GM18505 (cell line): ENCODE measurements around the gene MARCHF9.
"Not testable (repeated sequence)": the region's sequence is repeated elsewhere in the genome, so short reads cannot be mapped to it uniquely, and the experiment has no call there.

Experiments used
- ATAC-seq: cut with Tn5 transposase; IDR thresholded peaks from one replicate; pipeline ENCODE4 v1.9.1; 2021; ENCODE audit not compliant: unreplicated experiment
- POLR2A ChIP-seq: IDR thresholded peaks from 4 replicates; pipeline ENCODE4 v1.6.1; 2011; ENCODE audit warnings: borderline replicate concordance; ENCODE audit not compliant: insufficient read depth, insufficient read length; ENCODE audit errors: extremely low read depth

MARCHF9 gene

DNA sequence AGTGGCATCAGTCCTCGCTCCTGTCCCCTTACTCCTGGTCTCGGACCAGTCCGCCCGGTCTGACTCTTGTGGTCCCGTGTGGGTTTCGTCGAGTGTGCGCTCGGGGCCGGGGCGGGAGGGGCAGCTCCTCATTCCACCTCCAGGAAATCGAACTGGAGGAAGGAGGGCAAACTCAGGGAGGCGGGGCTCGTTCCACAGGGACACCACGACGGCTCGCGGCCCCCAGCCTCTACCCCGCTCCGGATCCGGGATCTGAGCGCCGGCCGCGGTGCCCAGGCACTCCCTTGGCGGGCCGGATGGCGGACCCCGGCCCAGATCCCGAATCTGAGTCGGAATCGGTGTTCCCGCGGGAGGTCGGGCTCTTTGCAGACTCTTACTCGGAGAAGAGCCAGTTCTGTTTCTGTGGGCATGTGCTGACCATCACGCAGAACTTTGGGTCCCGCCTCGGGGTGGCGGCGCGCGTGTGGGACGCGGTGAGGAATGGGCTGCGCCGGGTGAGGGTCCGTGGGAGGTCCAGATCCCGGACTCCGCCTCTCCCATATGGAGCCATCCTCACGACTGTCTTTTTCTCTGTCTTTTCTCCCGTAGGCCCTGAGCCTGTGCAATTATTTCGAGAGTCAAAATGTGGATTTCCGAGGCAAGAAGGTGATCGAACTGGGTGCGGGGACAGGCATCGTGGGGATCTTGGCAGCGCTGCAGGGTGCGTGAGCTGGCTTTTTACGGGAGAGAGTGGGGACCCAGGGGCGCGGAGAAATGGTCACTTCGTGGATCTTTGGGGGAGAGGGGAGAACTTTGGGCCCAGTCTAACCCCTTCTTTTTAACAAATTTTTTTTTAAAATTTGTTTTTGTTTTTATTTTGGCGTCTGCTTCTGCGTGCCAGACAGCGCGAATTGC lies 17.8 kb downstream of the MARCHF9 start, which contains the start of gene EEF1AKMT3:
Gene EEF1AKMT3, plus strand, starts transcription at position 186 of the 894 bp plus-strand sequence. Its CDS starts 111 bp downstream, at position 297.
- TF ChIP-seq POLR2A = no peak
- no peak for ATAC-seq

DNA sequence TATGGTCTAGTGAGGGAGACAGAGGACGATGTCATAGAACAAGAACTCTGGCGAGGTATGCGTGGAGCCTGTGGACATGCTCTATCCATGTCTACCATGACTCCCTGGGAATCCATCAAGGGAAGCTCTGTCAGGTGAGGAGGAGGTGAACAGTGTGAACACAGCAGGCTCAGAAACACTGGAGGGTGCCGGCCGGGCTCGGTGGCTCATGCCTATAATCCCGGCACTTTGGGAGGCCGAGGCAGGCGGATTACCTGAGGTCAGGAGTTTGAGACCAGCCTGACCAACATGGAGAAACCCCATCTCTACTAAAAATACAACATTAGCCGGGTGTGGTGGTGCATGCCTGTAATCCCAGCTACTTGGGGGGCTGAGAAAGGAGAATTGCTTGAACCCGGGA lies 19.7 kb downstream of the MARCHF9 start:
- not testable (repeated sequence) for ATAC-seq

DNA sequence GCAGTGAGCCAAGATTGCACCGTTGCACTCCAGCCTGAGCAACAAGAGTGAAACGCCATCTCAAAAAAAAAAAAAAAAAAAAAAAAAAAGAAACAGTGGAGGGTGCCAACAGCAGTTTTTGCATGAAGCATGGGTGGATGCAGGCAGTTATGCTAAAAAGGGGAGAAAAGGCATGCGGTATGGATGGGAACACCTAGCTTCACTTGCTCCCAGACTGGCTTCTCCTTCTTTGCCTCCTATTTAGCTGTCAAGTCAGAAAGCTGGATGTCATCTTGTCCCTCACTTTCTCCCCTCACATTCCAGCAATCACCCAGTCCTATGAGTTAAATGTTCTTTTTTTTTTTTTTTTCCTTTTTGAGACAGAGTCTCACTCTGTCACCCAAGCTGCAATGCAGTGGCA lies 20.1 kb downstream of the MARCHF9 start:
- ATAC-seq = no peak
- TF ChIP-seq POLR2A = no peak

DNA sequence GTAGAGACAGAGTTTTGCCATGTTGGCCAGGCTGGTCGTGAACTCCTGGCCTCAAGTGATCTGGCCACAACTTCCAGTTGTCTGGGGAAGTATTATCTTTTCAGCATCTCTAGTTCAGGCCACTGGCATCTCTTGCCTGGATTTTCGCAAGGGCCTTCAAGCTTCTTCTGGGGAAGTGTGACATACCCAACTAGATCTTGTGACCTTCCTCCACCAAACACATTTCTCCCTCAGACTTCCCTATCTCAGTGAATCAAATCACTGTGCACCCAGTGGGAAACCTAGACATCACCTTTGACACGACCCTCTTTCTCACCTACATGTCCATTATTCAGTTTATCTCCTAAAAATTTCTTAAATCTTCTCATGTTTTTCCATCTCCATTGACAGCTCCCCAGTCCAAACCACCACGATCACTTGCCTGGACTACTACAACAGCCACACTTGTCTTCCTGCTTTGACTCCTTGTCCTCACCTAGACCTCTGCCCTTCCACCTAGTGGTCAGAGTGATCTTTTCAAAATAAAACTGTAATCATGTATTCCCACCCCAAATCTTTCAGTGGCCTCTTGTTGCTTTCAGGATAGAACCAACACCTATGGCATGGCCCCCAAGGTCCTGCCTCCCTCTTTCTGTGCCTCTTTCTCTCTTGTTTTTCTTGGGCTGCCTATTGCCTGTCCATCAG lies 20.8 kb downstream of the MARCHF9 start:
- ATAC-seq = no peak
- TF ChIP-seq POLR2A = no peak

DNA sequence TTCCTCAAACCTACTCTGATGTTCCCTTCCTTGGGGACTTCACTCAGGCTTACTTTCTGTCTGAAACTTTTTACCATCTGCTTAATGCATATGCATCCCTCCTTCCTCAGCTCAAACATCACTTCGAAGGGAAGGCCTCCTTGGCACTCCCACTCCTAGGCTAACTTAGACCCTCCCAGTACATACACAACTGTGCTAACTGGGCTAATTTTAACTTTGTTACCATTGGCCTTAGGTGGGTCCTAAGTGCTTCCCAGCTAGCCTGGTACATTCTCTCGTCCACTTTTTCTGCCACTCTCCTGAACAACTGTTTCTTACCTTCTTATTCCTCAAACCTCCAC lies 21.3 kb downstream of the MARCHF9 start:
- no peak for ATAC-seq
- TF ChIP-seq POLR2A = no peak

DNA sequence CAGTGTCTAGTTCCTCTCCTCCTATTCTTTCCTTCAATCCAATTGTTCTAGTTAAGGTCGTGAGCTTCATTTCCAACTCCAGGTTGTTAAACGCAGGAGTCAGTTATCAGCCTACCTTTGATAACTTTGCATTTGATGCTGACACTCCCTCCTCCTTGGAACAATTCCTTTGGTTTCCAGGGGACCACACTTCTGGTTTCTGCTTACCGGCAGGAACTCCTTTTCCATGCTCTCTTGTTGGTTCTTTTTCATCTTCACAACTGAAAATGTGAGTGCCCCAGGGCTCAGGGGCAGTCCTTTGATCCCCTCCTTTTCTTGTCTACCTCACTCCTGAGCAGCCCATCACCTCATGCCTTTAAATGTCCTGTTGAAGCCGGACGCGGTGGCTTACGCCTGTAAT lies 22.5 kb downstream of the MARCHF9 start:
- ATAC-seq = no peak
- TF ChIP-seq POLR2A = no peak

DNA sequence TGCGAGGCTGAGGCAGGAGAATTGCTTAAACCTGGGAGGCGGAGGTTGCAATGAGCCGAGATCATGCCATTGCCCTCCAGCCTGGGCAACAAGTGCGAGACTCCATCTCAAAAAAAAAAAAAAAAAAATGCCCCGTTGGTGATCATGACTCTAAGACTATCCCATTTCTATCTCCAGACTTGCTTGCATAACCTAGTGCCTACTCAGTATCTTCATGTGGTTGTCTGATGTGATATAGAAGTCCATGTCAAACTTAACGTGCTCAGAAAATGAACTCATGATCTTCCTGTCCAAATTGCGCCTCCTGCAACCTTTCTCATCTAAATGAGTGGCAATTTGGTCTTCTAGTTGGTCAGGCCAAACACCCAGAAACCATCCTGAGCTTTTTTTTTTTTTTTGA lies 23.0 kb downstream of the MARCHF9 start:
- no peak for TF ChIP-seq POLR2A
- no peak for ATAC-seq

DNA sequence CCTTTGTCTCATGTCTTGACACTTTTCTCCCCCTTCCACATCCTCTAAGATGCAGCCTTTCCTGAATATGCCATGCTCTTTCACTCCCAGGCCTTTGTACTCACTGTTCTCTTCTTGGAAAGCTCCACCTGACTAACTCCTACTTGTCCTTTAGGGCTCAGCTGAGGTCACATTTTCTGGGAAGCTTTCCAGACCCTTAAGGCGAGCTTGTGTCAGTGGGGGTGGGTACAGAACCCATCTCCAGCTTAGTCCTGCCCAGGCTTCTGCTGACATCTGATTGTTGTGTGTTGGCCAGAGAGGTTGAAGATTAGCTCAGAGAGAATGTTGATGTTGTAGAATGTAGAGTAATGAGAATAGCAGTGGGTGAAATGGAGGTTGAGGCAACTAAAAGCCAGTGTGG lies 24.8 kb downstream of the MARCHF9 start:
- no peak for TF ChIP-seq POLR2A
- no peak for ATAC-seq

DNA sequence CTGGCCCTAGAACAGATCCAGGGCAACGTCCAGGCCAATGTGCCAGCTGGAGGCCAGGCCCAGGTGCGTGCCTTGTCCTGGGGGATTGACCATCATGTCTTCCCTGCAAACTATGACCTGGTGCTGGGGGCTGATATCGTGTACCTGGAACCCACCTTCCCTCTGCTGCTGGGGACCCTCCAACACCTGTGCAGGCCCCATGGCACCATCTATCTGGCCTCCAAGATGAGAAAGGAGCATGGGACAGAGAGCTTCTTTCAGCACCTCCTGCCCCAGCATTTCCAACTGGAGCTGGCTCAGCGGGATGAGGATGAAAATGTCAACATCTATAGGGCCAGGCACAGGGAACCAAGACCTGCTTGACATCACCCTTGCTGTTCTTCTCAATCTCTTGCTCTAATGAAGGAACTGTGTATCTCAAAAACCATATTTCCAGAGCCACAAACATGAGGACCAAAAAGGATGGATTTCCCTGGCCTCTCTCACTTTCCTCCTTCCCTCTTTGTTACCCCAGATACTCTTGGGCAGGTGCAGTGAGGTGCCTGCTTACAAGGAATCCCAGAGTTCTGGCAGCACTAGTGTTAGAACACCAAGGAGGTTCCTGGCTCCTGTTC lies 25.5 kb downstream of the MARCHF9 start:
- ATAC-seq = no peak

DNA sequence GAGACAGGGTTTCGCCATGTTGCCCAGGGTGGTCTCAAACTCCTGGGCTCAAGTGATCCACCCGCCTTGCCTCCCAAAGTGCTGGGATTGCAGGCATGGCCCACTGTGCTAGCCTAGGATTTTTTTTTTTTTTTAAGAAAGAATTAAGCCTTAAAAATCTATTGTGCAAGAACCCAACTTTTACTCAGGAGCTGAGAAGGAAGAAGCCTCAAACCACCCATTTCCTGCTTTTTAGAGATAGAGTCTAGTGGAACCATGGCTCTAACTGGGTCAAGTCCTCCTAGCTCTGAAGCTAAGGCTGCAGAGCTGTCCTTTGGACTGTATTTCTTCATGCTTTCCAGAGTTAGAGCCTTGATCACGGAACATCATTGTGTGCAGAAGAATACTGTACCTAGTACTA lies 26.3 kb downstream of the MARCHF9 start:
- no peak for TF ChIP-seq POLR2A
- no peak for ATAC-seq

More for the DNA sequence above, 25.5 kb downstream of the MARCHF9 start:
- TF ChIP-seq POLR2A = no peak

DNA sequence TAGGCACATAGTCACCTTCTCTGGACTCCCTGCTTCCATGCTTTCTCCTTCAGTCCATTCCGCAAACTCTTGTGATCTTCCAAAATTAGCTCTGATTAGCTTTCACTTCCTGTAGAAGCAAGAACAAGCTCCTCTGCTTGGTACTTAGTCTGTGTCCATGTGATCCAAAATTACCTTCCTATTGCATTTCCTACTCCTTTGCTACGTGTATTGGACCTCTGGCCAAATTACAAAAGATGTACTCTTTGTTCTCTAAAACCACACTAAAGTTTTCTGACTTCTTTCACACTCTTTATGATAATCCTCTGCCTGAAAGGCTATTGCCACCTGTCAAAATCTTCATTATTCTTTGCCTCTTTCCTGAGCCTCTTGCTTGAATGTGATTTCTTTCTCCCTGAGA lies 26.9 kb downstream of the MARCHF9 start:
- no peak for TF ChIP-seq POLR2A
- ATAC-seq = no peak

DNA sequence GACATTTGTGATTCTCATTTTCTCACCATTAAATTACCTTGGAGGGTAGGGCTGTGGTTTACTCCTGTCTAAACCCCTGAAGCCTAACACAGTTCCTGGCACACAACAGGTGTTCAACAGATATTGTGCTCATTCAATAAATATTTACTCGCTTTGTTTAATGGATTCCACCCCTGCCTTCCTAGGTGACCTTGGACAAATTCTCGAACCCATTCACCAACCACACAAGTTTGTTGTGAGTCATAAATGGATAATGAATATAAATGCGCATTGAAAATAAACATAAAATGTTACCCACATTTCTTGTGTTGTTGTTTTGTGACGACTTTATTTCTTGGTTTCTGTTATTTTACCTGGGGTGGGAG lies 27.3 kb downstream of the MARCHF9 start:
- no peak for TF ChIP-seq POLR2A
- no peak for ATAC-seq

DNA sequence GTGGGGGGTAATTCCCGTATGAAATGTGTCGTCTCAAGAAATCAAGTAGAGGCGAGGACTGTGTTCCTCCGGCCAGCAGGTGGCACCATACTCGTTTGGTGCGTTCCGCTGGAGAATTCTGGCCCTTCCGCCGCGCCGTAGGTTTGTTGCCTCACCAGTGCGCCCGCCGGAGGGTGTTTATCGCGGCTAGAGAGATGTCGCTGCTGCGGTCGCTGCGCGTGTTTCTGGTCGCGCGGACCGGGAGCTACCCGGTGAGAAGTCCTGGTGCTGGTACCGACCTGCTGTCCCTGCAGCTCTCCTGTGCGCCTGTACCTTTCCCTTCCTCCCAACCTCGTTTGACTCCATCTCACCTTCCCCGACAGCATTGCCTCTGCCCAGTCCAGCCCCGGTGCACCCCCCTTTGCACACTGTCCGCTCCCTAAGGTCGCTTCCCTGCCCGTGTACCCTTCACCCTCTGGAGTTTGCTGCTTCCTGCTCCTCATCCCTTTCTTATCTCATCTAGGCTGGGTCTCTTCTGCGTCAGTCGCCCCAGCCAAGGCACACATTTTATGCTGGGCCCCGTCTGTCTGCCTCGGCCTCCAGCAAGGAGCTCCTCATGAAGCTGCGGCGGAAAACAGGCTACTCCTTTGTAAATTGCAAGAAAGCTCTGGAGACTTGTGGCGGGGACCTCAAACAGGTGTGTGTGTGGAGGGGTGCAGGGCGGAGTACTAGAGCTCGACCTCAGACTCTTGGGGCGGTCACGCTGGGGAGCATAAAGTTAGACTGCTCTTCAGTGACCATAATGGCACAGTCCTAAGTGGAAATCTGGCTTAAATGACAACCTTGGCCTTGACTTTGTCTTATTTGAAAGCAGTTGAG lies 27.9 kb downstream of the MARCHF9 start, which contains the start of gene TSFM:
Gene TSFM, plus strand, starts transcription at position 180 of the 858 bp plus-strand sequence. Its CDS starts 15 bp downstream, at position 195.
- TF ChIP-seq POLR2A = peak; percentile 90
- peak; percentile 88 for ATAC-seq
